GM12864 (cell line): ENCODE results near the gene PTK6.
"Not testable (repeated sequence)": the region's sequence is repeated elsewhere in the genome, so short reads cannot be mapped to it uniquely, and the experiment has no call there.

Experiments
- DNase-seq: peaks from one replicate; pipeline ENCODE4 v3.0.0-alpha.2; 2011; ENCODE audit warnings: low read depth
- H3K4me3 ChIP-seq: 2 replicates; pipeline ENCODE4 v1.5.1; 2011; ENCODE audit warnings: mild to moderate bottlenecking, low read depth, low read length, control low read depth
- TF ChIP-seq, protein P1 (sequence below): IDR thresholded peaks from 2 replicates; pipeline ENCODE4 v1.5.1; 2011; ENCODE audit warnings: low read depth, mild to moderate bottlenecking, moderate library complexity, low read length, control low read depth, inconsistent platforms; ENCODE audit errors: missing control alignments

Gene PTK6

DNA sequence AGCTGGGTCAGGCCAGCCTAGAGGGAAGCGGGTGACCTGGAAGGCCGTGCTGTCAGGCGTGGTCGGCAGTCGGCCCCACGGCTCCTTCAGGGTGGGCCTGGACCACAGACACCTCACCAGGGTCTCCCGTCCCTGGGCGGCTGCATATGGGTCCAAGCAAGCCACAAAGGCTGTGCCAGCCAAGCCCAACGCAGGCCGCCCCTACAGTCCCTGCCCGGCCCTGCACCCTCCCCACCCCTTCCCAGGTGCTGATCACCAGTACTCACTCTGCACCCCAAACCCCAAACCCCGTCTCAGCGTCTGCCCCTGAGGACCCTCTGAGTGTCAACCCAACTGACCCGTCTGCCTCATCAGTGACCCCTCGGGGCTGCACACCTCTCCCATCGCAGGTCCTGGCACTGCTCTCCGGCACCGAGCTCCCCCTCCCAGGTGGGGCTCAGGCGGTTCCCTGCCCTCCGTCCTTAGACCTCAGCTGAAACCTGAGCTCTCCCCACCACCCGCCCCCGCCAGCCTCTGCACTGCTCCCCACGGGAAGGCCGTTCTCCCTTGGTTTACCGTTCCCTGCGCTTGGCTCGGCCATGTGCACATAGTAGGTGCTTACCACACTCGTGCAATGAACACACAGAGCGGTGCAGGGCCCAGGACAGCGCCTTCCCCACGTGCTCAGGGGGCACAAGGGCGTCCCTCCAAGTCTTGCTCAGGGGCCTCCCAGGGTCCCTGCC, 18.1 kb downstream of the PTK6 start:
- no peak for DNase-seq
- H3K4me3 ChIP-seq = peak overlapping the region; percentile 77; the same call in 1 of the 2 replicates

DNA sequence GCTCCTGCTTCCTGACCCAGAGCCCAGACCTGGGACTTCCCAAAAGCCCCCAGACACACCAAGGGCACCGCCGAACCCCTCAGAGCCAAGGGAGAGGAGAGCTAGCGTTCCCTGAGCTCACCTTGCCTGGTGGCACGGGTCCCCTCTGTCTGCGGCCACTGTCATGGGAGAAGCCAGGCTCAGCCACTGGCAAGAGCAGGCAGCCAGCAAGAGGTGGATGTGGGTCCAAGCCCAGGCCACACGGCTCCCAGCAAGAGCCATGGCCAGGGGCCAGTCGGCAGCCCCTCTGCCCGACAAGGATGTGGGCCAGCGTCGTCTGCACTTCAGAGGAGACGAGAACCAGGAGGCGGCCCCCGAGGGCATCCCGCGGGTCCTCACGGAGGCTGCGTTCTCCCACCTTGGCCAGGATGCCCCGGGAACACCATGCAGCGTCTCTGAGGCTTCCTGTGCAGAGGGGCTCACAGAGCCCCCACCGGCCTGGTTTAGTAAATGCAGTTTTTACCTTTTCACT, 18.8 kb downstream of the PTK6 start:
- TF ChIP-seq, protein P1, sequence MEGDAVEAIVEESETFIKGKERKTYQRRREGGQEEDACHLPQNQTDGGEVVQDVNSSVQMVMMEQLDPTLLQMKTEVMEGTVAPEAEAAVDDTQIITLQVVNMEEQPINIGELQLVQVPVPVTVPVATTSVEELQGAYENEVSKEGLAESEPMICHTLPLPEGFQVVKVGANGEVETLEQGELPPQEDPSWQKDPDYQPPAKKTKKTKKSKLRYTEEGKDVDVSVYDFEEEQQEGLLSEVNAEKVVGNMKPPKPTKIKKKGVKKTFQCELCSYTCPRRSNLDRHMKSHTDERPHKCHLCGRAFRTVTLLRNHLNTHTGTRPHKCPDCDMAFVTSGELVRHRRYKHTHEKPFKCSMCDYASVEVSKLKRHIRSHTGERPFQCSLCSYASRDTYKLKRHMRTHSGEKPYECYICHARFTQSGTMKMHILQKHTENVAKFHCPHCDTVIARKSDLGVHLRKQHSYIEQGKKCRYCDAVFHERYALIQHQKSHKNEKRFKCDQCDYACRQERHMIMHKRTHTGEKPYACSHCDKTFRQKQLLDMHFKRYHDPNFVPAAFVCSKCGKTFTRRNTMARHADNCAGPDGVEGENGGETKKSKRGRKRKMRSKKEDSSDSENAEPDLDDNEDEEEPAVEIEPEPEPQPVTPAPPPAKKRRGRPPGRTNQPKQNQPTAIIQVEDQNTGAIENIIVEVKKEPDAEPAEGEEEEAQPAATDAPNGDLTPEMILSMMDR = no peak
- DNase-seq = no peak
- no peak overlapping the region for H3K4me3 ChIP-seq

More for the DNA sequence above, 18.1 kb downstream of the PTK6 start:
- TF ChIP-seq, protein P1 = no peak

DNA sequence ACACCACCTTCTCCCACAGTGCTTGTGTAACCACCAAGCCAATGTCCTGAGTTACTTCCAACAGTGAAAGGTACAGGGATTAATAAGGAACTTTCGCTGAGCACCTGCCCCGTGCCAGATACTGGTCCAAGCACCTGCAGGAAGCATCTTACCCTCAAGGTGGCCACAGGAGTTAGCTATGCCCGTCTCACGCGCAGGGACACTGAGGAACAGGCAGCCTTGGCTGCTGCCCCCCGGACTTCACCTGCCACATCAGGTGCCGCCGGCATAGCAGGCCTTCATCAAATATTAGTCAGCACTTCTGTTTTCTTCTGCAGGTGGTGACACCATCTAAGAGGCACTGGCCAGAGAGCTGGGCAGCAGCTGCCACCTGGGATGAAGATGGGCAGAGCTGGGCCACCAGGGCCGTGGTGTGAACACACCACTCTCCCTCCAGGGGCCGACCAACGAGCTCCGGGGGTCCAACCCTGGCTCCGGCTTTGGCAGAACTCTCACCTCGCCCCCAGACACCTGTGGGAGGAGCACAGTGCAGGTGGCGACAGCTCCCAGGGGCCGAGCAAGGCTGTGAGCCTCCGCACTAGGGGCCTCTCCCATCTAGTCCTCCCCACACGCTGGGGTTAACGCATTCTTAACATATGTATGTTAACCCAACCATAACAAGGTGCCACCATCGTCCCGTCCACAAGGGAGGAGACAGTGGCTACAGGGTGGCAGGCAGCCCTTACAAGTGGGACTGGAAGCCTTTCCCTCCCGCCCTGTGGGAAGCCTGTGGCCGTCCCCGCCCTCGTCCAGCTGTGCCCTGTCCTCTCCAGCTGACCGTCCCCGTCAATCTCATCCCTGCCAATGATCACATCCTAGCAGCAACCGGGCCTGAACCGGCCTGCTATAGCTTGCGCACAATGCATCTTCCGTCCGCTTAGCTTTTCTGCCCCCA, 19.5 kb downstream of the PTK6 start:
- TF ChIP-seq, protein P1 = no peak
- no peak for DNase-seq
- H3K4me3 ChIP-seq = no peak overlapping the region

GRCh38 chr20:63514520-63514919, 22.7 kb downstream of the PTK6 start:
- not testable (repeated sequence) for DNase-seq, H3K4me3 ChIP-seq

DNA sequence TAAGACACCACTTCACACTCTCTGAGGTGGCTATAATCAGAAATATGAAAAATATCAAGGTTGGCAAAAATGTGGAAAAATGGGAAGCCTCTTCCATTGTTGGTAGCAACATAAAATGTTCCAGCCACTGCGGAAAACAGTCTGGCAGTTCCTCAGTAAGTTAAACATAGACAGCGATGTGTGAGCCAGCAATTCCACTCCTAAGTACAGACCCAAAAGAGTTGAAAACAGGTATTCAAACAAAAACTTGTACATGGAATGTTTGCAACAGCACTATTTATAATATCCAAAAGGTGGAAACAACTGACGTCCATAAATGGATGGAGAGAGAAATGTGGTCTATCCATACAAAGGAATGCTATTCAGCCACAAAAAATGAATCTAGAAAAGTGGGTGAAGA, 24.0 kb downstream of the PTK6 start:
- H3K4me3 ChIP-seq = no peak overlapping the region
- TF ChIP-seq, protein P1 = no peak
- DNase-seq = no peak

- DNase-seq = no peak
- TF ChIP-seq, protein P1 = no peak
- H3K4me3 ChIP-seq = no peak overlapping the region
These were observed 28.1 kb downstream of the PTK6 start for GRCh38 chr20:63509088-63509564.
